RWPE1 (cell line): Measurements from ENCODE around the gene MYO1E.

Source experiments
- CTCF ChIA-PET: fragments of 350-600 bp; sonication (Branson Sonifier 250); formaldehyde crosslinking; extraction: SDS; loops from one replicate; lab custom pipeline; 2021; lab: Yijun Ruan, JAX
- POLR2A ChIA-PET: fragments of 400-600 bp; formaldehyde crosslinking; extraction: SDS; loops from one replicate; lab custom pipeline; 2020; ENCODE audit warnings: antibody characterized with exemption; ENCODE audit not compliant: low non-redundant PET; lab: Yijun Ruan, JAX
- DNase-seq: peaks from one replicate; pipeline ENCODE4 v3.0.0; 2012; ENCODE audit warnings: low spot score
- H3K27ac ChIP-seq: fragments of 450-650 bp; 2 replicates; pipeline ENCODE4 v1.5.1; 2017
- CTCF ChIP-seq: fragments of 450-650 bp; conservative IDR thresholded peaks from 2 replicates; pipeline ENCODE4 v1.5.1; 2017; ENCODE audit warnings: low read depth, mild to moderate bottlenecking

Gene MYO1E

GRCh38 chr15:59247364-59247763 is 125.3 kb downstream of the MYO1E start:
- ChIA-PET CTCF (interaction anchor here (0.6 to 2.4 kb wide), 13 partner anchors 9 to 257 kb away, joined by 3 to 8 read pairs (median 4); no protein-coding TSS in a partner anchor), POLR2A (interaction anchor here (0.6 kb wide), 1 partner anchor 209 kb away, joined by 3 read pairs; no protein-coding TSS in a partner anchor)
- no peak overlapping the region for H3K27ac ChIP-seq
- peak; percentile 35 for DNase-seq
- peak; percentile 60 for TF ChIP-seq CTCF

GRCh38 chr15:59245559-59245958 is 127.1 kb downstream of the MYO1E start:
- ChIA-PET CTCF (interaction anchor here (0.6 to 1.4 kb wide), 3 partner anchors 11 to 265 kb away, joined by 3 to 4 read pairs (median 3); no protein-coding TSS in a partner anchor), POLR2A (no interaction called here)
- no peak overlapping the region for H3K27ac ChIP-seq
- no peak for DNase-seq
- no peak for TF ChIP-seq CTCF

- ChIA-PET CTCF (interaction anchor here (1.4 kb wide), 1 partner anchor 264 kb away, joined by 3 read pairs; no protein-coding TSS in a partner anchor), POLR2A (interaction anchor here (0.5 kb wide), 1 partner anchor 61 kb away, joined by 3 read pairs; no protein-coding TSS in a partner anchor)
- no peak overlapping the region for H3K27ac ChIP-seq
- no peak for DNase-seq
- no peak for TF ChIP-seq CTCF
Measured at GRCh38 chr15:59244337-59244736, 128.3 kb downstream of the MYO1E start.

- ChIA-PET CTCF (interaction anchor here (0.6 kb wide), 1 partner anchor 89 kb away, joined by 3 read pairs; no protein-coding TSS in a partner anchor), POLR2A (no interaction called here)
- no peak overlapping the region for H3K27ac ChIP-seq
- no peak for TF ChIP-seq CTCF
- no peak for DNase-seq
Measured at GRCh38 chr15:59243622-59244021, 129.0 kb downstream of the MYO1E start.

GRCh38 chr15:59242649-59243048 is 130.0 kb downstream of the MYO1E start:
- POLR2A ChIA-PET = no interaction called here
- H3K27ac ChIP-seq = no peak overlapping the region
- TF ChIP-seq CTCF = no peak
- CTCF ChIA-PET = interaction anchor here (0.6 to 0.8 kb wide), 3 partner anchors 117 to 1154 kb away, joined by 3 to 6 read pairs (median 3); no protein-coding TSS in a partner anchor
- no peak for DNase-seq

- H3K27ac ChIP-seq = no peak overlapping the region
- DNase-seq = no peak
- POLR2A ChIA-PET = no interaction called here
- CTCF ChIA-PET = no interaction called here
- TF ChIP-seq CTCF = no peak
Measured at GRCh38 chr15:59240036-59240435, 132.6 kb downstream of the MYO1E start.
